Activated naive CD4-positive, alpha-beta T cell treated with anti-CD3 and anti-CD28 coated beads, Interleukin-2, amount 10 ng/mL, durations not matched to agents 7 days and 5 days (primary cell): Measurements from ENCODE around the gene GNA12.
A peak's percentile ranks its signal among the peaks of the same experiment; 100 is the strongest.

Experiments
- CTCF ChIA-PET: fragments of 350-600 bp; sonication (Branson Sonifier 250); formaldehyde crosslinking; loops from one replicate; lab custom pipeline; 2021; ENCODE audit warnings: antibody characterized with exemption; lab: Charles Lee
- DNase-seq: peaks from one replicate; pipeline ENCODE4 v3.0.0-alpha.2; 2020
- H3K27ac Mint-ChIP-seq: one replicate; pipeline ENCODE4 v1.8.0; 2021; ENCODE audit warnings: mild to moderate bottlenecking, moderate library complexity, mixed read lengths
- H3K27me3 Mint-ChIP-seq: one replicate; pipeline ENCODE4 v1.8.0; 2021; ENCODE audit warnings: mild to moderate bottlenecking, mixed read lengths
- H3K36me3 Mint-ChIP-seq: one replicate; pipeline ENCODE4 v1.8.0; 2021; ENCODE audit warnings: mixed read lengths
- H3K4me1 Mint-ChIP-seq: one replicate; pipeline ENCODE4 v1.8.0; 2021; ENCODE audit warnings: mixed read lengths
- H3K4me3 Mint-ChIP-seq: one replicate; pipeline ENCODE4 v1.8.0; 2021; ENCODE audit warnings: mild to moderate bottlenecking, moderate library complexity, mixed read lengths
- H3K9me3 Mint-ChIP-seq: one replicate; pipeline ENCODE4 v1.8.0; 2021; ENCODE audit warnings: mixed read lengths

The GNA12 gene

DNA sequence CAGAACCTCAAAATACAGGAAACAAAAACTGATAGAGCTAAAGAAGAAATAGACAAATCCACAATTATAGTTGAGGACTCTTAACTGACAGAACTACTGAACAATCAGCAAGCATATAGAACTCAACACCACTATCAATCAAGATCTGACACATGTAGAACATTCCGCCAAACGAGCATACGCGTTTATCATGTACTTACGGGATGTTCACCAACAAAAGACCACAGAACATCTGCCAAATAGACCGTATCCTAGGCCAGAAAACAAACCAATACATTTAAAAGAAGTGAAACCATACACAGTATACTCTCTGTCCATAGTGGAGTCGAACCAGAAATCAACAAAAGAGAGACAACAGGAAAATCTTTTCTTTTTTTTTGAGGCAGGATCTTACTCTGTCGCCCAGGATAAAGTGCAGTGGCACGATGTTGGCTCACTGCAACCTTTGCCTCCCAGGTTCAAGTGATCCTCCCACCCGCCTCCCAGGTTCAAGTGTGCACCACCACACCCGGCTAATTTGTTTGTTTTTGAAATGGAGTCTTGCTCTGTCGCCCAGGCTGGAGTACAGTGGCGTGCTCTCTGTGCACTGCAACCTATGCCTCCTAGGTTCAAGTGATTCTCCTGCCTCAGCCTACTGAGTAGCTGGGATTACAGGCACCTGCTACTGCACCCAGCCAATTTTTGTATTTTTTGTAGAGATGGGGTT is 5.1 kb downstream of the GNA12 start:
- CTCF ChIA-PET: no interaction called here
- Mint-ChIP-seq H3K27me3 (no peaks in the 10 kb centered on the region), H3K27ac (no peak overlapping the region), H3K4me1 (peaks cover 46% of the 10 kb centered on the region), H3K36me3 (peaks cover 33% of the 10 kb centered on the region), H3K4me3 (no peak overlapping the region), H3K9me3 (no peaks in the 10 kb centered on the region)
- DNase-seq: no peak

- H3K27me3 Mint-ChIP-seq: no peaks in the 10 kb centered on the region
- no peak for DNase-seq
- H3K4me1 Mint-ChIP-seq: peaks cover 46% of the 10 kb centered on the region
- CTCF ChIA-PET: no interaction called here
- no peak overlapping the region for H3K4me3 Mint-ChIP-seq
- no peak overlapping the region for H3K27ac Mint-ChIP-seq
- peaks cover 33% of the 10 kb centered on the region for H3K36me3 Mint-ChIP-seq
- H3K9me3 Mint-ChIP-seq: no peaks in the 10 kb centered on the region
These were observed 5.7 kb downstream of the GNA12 start for GRCh38 chr7:2838451-2838850.

DNA sequence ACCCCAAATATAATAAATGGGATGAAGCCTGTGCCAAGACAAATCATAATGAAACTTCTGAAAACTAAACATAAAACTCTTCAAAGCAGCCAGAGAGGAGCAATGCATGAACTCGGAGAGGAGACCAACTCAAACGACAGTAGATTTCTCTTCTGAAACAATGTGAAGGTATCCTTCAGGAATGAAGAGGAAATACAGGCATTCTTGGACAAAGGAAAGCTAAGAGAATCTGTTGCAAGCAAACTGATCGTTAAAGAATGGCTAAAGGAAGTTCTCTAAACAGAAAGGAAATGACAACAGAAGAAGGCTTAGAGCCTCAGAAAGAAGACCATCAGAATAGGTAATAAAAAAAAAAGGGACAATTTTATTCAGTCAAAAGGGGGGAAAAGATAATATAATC is 6.6 kb downstream of the GNA12 start:
- CTCF ChIA-PET: no interaction called here
- peaks cover 31% of the 10 kb centered on the region for H3K36me3 Mint-ChIP-seq
- H3K4me3 Mint-ChIP-seq: no peak overlapping the region
- H3K4me1 Mint-ChIP-seq: peaks cover 36% of the 10 kb centered on the region
- DNase-seq: no peak
- H3K9me3 Mint-ChIP-seq: no peaks in the 10 kb centered on the region
- H3K27me3 Mint-ChIP-seq: no peaks in the 10 kb centered on the region
- H3K27ac Mint-ChIP-seq: peak overlapping the region; percentile 2

DNA sequence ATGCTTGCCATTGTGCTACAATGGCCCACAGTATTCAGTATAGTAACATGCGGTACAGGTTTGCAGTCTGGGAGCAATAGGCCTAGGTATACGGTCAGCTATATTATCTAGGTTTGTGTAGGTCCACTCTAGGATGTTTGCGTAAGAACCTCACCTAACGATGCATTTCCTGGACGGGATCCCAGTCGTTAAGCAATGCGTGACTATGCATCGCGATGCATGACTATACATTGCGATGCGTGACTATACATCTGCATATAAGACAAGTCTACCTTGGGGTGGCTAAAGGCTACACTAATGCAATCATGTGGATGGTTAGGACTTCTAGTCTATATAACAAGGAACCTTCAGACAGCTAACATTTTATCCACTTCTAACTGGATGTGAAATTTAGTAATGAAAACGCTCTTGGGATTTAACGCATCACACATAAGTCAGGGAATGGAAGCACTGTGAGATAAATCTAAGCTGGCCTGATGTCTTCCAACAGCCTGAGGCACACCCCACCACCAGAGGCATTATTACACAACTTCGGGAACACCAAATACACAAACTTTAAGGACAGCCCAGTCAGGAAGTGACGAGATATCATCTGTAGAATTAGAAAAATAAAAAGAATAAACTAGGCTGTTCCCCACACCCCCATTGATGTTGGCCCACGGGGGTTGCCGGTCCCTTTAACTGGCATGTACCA is 9.2 kb downstream of the GNA12 start:
- DNase-seq: no peak
- CTCF ChIA-PET: no interaction called here
- Mint-ChIP-seq H3K27ac (no peak overlapping the region), H3K4me3 (no peak overlapping the region), H3K9me3 (no peaks in the 10 kb centered on the region), H3K4me1 (peaks cover 25% of the 10 kb centered on the region), H3K27me3 (no peaks in the 10 kb centered on the region), H3K36me3 (peaks cover 18% of the 10 kb centered on the region)

GRCh38 chr7:2833083-2833910 is 10.8 kb downstream of the GNA12 start:
- no peak for DNase-seq
- Mint-ChIP-seq H3K27me3 (no peaks in the 10 kb centered on the region), H3K4me1 (peaks cover 19% of the 10 kb centered on the region), H3K36me3 (peaks cover 15% of the 10 kb centered on the region), H3K9me3 (no peaks in the 10 kb centered on the region), H3K27ac (no peak overlapping the region), H3K4me3 (no peak overlapping the region)
- CTCF ChIA-PET: interaction anchor here (1.3 kb wide), 1 partner anchor 11 kb away, joined by 3 read pairs; no protein-coding TSS in a partner anchor

DNA sequence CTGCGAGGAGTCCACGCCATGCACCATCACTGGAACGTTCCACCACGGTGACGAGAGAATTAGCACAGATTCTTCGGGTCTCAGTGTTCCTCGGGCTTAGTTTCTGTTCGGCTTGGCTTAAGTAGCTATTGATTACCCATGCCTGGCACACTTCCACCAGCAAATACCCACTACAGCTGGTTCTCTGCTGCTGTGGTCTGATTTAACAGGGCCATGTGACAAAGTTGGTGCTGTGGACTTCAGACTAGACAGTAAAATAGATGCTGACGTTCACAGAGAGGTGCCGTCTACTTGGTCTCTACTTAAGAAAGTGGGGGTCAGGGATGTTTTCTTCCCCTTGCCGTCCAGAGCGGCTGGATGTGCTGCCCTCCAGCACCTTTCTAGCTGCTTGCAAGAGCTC is 11.6 kb downstream of the GNA12 start:
- no peaks in the 10 kb centered on the region for H3K27me3 Mint-ChIP-seq
- no peak overlapping the region for H3K4me3 Mint-ChIP-seq
- DNase-seq: no peak
- no peak overlapping the region for H3K27ac Mint-ChIP-seq
- peaks cover 9% of the 10 kb centered on the region for H3K36me3 Mint-ChIP-seq
- no peaks in the 10 kb centered on the region for H3K9me3 Mint-ChIP-seq
- H3K4me1 Mint-ChIP-seq: peaks cover 12% of the 10 kb centered on the region
- CTCF ChIA-PET: interaction anchor here (1.3 kb wide), 1 partner anchor 11 kb away, joined by 3 read pairs; no protein-coding TSS in a partner anchor

GRCh38 chr7:2830609-2831376 is 13.3 kb downstream of the GNA12 start:
- CTCF ChIA-PET: no interaction called here
- H3K36me3 Mint-ChIP-seq: peaks cover 3% of the 10 kb centered on the region
- H3K27me3 Mint-ChIP-seq: no peaks in the 10 kb centered on the region
- no peak overlapping the region for H3K27ac Mint-ChIP-seq
- DNase-seq: no peak
- no peak overlapping the region for H3K4me3 Mint-ChIP-seq
- no peaks in the 10 kb centered on the region for H3K4me1 Mint-ChIP-seq
- H3K9me3 Mint-ChIP-seq: no peaks in the 10 kb centered on the region

DNA sequence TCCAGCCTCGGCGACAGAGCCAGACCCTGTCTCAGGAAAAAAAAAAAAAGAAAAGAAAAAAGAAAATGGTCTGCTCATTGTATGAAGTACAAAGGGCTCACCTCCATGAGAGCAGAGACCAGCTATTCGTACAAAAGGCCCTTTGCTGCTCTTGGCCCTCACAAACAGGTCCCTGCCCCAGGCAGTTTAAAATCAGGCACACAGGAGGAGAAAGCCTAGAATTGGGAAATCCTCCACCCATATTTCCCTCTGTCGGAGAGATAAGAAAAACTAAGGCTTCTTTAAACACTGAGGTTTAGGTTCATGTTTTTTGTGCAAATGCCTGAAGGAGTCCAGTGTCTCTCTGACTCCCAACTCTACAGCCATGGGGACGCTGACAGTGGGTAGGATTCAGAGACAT is 15.1 kb downstream of the GNA12 start:
- Mint-ChIP-seq H3K27me3 (no peaks in the 10 kb centered on the region), H3K4me3 (no peak overlapping the region), H3K4me1 (peaks cover 2% of the 10 kb centered on the region), H3K9me3 (no peaks in the 10 kb centered on the region), H3K36me3 (no peaks in the 10 kb centered on the region), H3K27ac (no peak overlapping the region)
- no peak for DNase-seq
- CTCF ChIA-PET: interaction anchor here (1.1 kb wide), 1 partner anchor 9 kb away, joined by 3 read pairs; no protein-coding TSS in a partner anchor

- CTCF ChIA-PET: no interaction called here
- Mint-ChIP-seq H3K27ac (no peak overlapping the region), H3K9me3 (no peaks in the 10 kb centered on the region), H3K27me3 (no peaks in the 10 kb centered on the region), H3K4me1 (peaks cover 2% of the 10 kb centered on the region), H3K36me3 (no peaks in the 10 kb centered on the region), H3K4me3 (no peak overlapping the region)
- no peak for DNase-seq
These were observed 17.3 kb downstream of the GNA12 start for GRCh38 chr7:2826771-2827170.

- Mint-ChIP-seq H3K4me3 (no peak overlapping the region), H3K27ac (no peak overlapping the region), H3K9me3 (no peaks in the 10 kb centered on the region), H3K4me1 (peaks cover 7% of the 10 kb centered on the region), H3K36me3 (no peaks in the 10 kb centered on the region), H3K27me3 (no peaks in the 10 kb centered on the region)
- CTCF ChIA-PET: no interaction called here
- no peak for DNase-seq
These were observed 18.4 kb downstream of the GNA12 start for GRCh38 chr7:2825559-2826227.

- peaks cover 7% of the 10 kb centered on the region for H3K4me1 Mint-ChIP-seq
- H3K27ac Mint-ChIP-seq: no peak overlapping the region
- no peaks in the 10 kb centered on the region for H3K9me3 Mint-ChIP-seq
- CTCF ChIA-PET: no interaction called here
- H3K27me3 Mint-ChIP-seq: no peaks in the 10 kb centered on the region
- H3K4me3 Mint-ChIP-seq: no peak overlapping the region
- no peaks in the 10 kb centered on the region for H3K36me3 Mint-ChIP-seq
- DNase-seq: no peak
These were observed 19.2 kb downstream of the GNA12 start for GRCh38 chr7:2824678-2825461.

DNA sequence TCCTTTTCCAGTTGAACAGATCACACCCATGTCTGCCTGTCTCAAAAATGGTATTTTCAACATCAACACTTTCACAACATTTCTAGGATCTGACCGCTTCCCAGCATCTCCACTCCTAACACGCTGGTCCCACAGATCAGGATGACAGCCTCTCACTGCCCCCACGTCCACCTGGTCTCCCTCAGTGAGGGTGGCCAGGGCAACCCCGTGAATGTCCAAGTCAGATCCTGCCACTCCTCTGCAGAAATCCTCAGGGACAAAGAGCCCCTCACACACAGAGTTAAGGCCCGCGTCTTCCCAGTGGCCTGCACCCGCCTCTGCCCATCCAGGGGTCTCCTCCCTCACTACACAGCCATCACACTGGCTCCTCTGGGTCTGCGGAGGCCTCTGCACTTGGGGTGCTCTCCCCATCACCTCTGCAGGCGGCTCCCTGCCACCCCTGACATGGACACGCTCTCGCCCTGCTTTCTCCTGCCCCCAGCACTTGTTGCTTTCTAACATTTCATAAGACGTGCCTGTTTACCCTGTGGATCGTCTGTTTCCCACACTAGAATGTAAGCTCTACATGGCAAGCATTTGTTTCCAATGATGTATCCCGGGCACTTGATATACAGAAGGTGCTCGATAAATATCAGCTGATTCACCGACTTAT is 20.0 kb downstream of the GNA12 start:
- H3K27me3 Mint-ChIP-seq: no peaks in the 10 kb centered on the region
- H3K4me3 Mint-ChIP-seq: no peak overlapping the region
- H3K36me3 Mint-ChIP-seq: no peaks in the 10 kb centered on the region
- CTCF ChIA-PET: no interaction called here
- H3K4me1 Mint-ChIP-seq: peaks cover 7% of the 10 kb centered on the region
- no peak for DNase-seq
- no peak overlapping the region for H3K27ac Mint-ChIP-seq
- no peaks in the 10 kb centered on the region for H3K9me3 Mint-ChIP-seq
